Testis (tissue), 3 donors: ENCODE data around the gene GORASP1. TPM values are rescaled to one million over a fixed set of nuclear protein-coding genes. Genes with fewer than 3 reads are reported as not detected.

Experiments used
- DNase-seq: peaks from one replicate; pipeline ENCODE4 v3.0.0-alpha.2; 2019
- H3K27ac ChIP-seq, 2 donors: fragments of 200-600 bp; sonication (generic); one replicate each; pipeline ENCODE4 v1.5.1; 2019
- H3K27me3 ChIP-seq: fragments of 200-600 bp; sonication (generic); one replicate; pipeline ENCODE4 v1.5.1; 2019
- H3K36me3 ChIP-seq: fragments of 200-600 bp; sonication (generic); one replicate; pipeline ENCODE4 v1.5.1; 2017; ENCODE audit warnings: low read depth; ENCODE audit errors: missing control alignments
- H3K4me1 ChIP-seq: fragments of 200-600 bp; sonication (generic); one replicate; pipeline ENCODE4 v1.5.1; 2019
- H3K4me3 ChIP-seq, 2 donors: fragments of 200-600 bp; sonication (generic); one replicate each; pipeline ENCODE4 v1.5.1; 2017 to 2019
- H3K9me3 ChIP-seq: fragments of 200-600 bp; sonication (generic); one replicate; pipeline ENCODE4 v1.5.1; 2017
- POLR2A ChIP-seq: fragments of 450-650 bp; IDR thresholded peaks from one replicate; pipeline ENCODE4 v1.6.1; 2017; ENCODE audit warnings: antibody characterized with exemption, mild to moderate bottlenecking, moderate library complexity
- WGBS, 2 donors: methylation state at CpG; one replicate each; pipeline ENCODE4 v1.1.5; 2018; 5-methylcytosine and 5-hydroxymethylcytosine counted together
- intact Hi-C: fragments of 100-400 bp; cut with DNase I; formaldehyde crosslinking; loops from one replicate; pipeline ENCODE4 v1.15.1; 2023; ENCODE audit warnings: low total_unique reads
- polyA plus RNA-seq: library from polyadenylated mRNA; stranded (reverse); fragments of 350-450 nt; fragmentation: Illumina TruSeq; extraction: RNeasy Lipid Tissue Mini Kit (QIAGEN cat#74804); gene quantifications from one replicate; pipeline ENCODE4 v1.2.3, GENCODE V29; 2014; ENCODE audit warnings: low read depth, low replicate concordance; ENCODE audit not compliant: insufficient read depth
- total RNA-seq, 2 donors: library from RNA; depleted of rRNA; stranded (reverse); fragments of >200 nt; gene quantifications; one replicate each; pipeline ENCODE4 v1.2.3, GENCODE V29; 2016
- TF ChIP-seq, protein P1 (sequence below), 3 experiments: fragments of 450-650 bp in 2 of 3; fragments of 200-600 bp in 1 of 3; sonication (generic) in 1 of 3; IDR thresholded peaks; one replicate each; pipeline ENCODE4 v1.5.1; 2016 to 2019; ENCODE audit warnings: antibody characterized with exemption in 3 of 3, mild to moderate bottlenecking in 2 of 3, moderate library complexity in 1 of 3

The GORASP1 gene
- total and polyA plus RNA-seq, 3 donors from 2014 or later = 69.5 to 92.1 (median 75.3) TPM

DNA sequence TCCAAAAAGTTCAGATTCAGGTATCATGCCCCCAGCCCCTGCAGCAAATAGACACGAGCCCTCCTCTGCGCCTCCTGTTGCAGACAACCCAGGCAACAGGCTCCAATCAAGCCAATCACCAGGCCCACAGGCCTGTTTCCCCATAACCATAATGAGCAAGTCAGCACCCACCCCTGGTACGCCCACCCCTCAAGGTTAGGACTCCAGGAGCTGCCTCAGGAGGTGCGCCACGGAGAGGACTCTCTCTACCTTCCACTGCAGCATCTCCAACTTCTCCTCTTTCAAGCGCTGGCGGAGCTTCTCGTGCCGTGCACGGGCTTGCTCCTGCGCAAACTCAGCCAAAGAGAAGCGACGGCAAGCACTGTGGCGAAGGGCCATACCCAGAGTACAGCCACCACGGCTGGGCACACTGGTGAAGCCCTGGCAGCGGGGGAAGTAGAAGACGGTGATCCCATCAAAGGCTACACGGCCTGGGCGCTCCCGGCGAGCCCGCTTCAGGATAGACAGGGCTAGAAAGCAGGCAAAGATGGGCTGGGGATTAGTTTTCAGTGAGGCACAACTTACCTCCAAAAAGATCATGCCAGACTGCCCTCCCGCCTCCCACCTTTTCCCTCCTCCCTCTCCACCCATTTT lies 37.4 kb upstream of the GORASP1 start:
- 92 to 96% methylated on average over 21 to 23 of the region's 23 CpGs for WGBS, 2 donors

DNA sequence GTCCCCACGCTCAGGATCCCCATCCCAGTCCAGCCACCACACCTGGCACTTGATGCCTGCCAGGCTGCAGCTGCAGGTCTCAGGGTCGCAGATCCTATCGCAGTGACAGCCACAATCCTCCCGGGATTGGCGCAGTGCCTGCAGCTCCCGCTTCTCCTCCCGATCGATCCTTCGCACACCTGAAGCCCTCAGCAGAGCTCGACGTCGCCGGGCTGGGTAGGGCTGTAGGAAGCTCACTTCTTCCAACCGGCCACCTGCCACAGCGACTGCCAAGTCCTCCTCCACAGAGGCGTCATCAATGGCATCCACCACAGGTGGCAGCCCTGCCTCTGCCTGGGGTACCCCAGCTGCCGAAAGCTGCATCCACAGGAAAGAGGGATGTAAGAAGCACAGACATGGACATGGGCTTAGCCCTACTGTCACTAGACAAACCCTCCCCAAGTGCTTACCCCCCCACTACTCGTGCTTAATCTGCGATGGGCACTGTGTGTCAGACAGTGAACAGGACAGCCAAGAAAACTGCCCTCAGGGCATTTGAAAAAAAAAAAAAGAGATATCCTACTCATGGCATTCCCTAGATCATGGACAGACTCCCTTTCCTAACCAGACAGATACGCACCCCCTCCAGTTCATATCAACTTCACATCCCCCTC lies 36.8 kb upstream of the GORASP1 start:
- Histone ChIP-seq H3K36me3 (no peaks in the 10 kb centered on the region), H3K27me3 (no peaks in the 10 kb centered on the region), H3K4me3 (no peak overlapping the region), H3K27ac (no peak overlapping the region), H3K9me3 (no peaks in the 10 kb centered on the region), H3K4me1 (peaks cover 38% of the 10 kb centered on the region)
- intact Hi-C loops = no loop called here
- TF ChIP-seq, protein P1, sequence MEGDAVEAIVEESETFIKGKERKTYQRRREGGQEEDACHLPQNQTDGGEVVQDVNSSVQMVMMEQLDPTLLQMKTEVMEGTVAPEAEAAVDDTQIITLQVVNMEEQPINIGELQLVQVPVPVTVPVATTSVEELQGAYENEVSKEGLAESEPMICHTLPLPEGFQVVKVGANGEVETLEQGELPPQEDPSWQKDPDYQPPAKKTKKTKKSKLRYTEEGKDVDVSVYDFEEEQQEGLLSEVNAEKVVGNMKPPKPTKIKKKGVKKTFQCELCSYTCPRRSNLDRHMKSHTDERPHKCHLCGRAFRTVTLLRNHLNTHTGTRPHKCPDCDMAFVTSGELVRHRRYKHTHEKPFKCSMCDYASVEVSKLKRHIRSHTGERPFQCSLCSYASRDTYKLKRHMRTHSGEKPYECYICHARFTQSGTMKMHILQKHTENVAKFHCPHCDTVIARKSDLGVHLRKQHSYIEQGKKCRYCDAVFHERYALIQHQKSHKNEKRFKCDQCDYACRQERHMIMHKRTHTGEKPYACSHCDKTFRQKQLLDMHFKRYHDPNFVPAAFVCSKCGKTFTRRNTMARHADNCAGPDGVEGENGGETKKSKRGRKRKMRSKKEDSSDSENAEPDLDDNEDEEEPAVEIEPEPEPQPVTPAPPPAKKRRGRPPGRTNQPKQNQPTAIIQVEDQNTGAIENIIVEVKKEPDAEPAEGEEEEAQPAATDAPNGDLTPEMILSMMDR (IDR thresholded peaks at IDR 0.05) = no peak
- no peak for TF ChIP-seq POLR2A
- DNase-seq = no peak
- WGBS, 2 donors = 76 to 85% methylated on average over 13 to 20 of the region's 20 CpGs

More for the DNA sequence above, 37.4 kb upstream of the GORASP1 start:
- H3K4me1 ChIP-seq = peaks cover 44% of the 10 kb centered on the region
- H3K27me3 ChIP-seq = no peaks in the 10 kb centered on the region
- no peak overlapping the region for H3K27ac ChIP-seq
- intact Hi-C loops = no loop called here
- DNase-seq = no peak
- no peak overlapping the region for H3K4me3 ChIP-seq
- TF ChIP-seq, protein P1 (IDR thresholded peaks at IDR 0.05) = no peak
- no peak for TF ChIP-seq POLR2A
- H3K9me3 ChIP-seq = no peaks in the 10 kb centered on the region
- no peaks in the 10 kb centered on the region for H3K36me3 ChIP-seq

DNA sequence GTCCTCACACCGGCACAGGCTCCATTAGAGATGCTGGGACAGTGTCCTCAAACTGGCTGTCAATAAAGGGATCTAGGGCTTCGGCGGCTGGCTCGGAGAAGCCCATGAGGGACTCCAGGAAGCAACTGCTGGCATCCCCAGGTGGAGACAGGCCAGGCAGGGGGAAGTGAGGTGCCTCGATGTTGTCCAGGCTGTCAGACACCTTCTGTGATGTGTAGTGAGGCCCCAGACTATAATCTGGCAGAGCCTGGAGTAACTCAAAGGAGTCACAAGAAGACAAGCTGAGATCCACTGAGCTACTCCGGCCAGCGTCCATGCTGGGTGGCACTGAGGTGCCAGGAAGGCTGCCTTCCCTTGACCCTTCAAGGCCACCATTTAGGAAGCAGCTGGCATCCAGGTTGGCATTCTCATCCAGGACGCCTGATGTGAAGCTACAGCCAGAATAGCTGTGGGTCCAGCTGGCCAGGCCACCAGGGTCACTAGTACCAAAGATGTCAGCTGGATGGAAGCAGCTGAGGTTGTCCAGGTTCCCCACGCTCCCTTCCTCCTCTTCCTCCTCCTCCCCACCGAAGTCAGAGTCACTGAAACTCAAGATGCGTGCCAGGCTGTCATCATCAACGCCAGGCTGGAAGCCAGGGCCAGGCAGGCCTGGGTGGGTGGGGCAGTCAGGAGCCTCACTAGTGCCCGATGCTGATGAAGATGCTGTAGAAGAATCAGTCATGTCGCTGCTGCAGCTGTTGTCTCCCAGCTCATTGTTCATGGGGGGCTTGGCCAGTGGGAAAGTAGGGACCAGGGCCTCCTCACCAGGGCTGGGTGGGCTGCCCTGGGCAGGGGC lies 35.8 kb upstream of the GORASP1 start:
- 83 to 86% methylated on average over 10 to 14 of the region's 14 CpGs for WGBS, 2 donors
- DNase-seq = no peak
- no peaks in the 10 kb centered on the region for H3K36me3 ChIP-seq
- H3K4me1 ChIP-seq = peaks cover 33% of the 10 kb centered on the region
- no peak overlapping the region for H3K4me3 ChIP-seq
- no peaks in the 10 kb centered on the region for H3K27me3 ChIP-seq
- H3K9me3 ChIP-seq = no peaks in the 10 kb centered on the region
- TF ChIP-seq, protein P1 (IDR thresholded peaks at IDR 0.05) = no peak
- no peak for TF ChIP-seq POLR2A
- H3K27ac ChIP-seq = no peak overlapping the region
- intact Hi-C loops = no loop called here

DNA sequence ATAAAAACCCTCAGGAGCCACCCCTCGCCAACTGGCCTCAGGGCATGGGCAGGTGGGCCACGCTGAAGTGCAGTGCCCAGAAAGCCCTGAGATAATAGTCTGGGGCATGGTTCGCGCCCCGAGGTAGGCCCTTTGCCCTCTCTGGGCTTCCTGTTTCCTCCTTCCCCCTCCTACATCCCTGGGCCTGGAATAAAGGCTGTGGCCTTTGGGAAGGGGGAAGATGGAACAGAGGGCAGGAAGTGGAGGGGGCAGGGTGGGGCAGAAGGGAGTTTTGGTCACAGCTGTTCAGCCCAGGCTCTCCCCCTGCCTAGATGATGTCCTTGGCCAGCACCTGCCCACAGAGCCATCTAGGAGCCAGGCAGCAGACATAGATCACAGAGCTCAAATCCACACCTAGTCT lies 34.6 kb upstream of the GORASP1 start:
- no peaks in the 10 kb centered on the region for H3K36me3 ChIP-seq
- H3K4me3 ChIP-seq = no peak overlapping the region
- no peaks in the 10 kb centered on the region for H3K9me3 ChIP-seq
- H3K4me1 ChIP-seq = peaks cover 22% of the 10 kb centered on the region
- H3K27ac ChIP-seq = no peak overlapping the region
- 72 to 75% methylated on average over 5 of the region's 5 CpGs for WGBS, 2 donors
- TF ChIP-seq POLR2A = no peak
- TF ChIP-seq, protein P1 (IDR thresholded peaks at IDR 0.05) = no peak
- no peaks in the 10 kb centered on the region for H3K27me3 ChIP-seq
- DNase-seq = no peak
- intact Hi-C loops = no loop called here
